ENCODE results near the gene KDM8. TPM values are rescaled to one million over a fixed set of nuclear protein-coding genes. Genes with fewer than 3 reads are reported as not detected.
"Not testable (repeated sequence)": the region's sequence is repeated elsewhere in the genome, so short reads cannot be mapped to it uniquely, and the experiment has no call there.

Gene KDM8
- total and polyA plus RNA-seq, 2 experiments from 2014 or later, result 5.1 to 5.7 TPM

DNA sequence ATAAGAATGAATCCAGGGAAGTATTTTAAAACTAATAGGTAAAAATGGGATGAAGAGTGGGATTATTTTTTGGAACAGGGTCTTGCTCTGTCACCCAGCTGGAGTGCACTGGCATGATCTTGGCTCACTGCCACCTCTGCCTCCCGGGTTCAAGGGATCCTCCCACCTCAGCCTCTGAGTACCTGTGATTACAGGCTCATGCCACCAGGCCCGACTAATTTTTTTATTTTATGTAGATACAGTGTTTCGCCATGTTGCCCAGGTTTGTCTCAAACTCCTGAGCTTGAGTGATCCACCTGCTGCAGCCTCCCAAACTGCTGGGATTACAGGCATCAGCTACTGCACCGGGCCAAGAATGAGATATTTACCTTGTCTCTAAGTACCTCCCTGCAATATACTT lies 43.1 kb downstream of the KDM8 start (continued):
- TF ChIP-seq, protein P1, sequence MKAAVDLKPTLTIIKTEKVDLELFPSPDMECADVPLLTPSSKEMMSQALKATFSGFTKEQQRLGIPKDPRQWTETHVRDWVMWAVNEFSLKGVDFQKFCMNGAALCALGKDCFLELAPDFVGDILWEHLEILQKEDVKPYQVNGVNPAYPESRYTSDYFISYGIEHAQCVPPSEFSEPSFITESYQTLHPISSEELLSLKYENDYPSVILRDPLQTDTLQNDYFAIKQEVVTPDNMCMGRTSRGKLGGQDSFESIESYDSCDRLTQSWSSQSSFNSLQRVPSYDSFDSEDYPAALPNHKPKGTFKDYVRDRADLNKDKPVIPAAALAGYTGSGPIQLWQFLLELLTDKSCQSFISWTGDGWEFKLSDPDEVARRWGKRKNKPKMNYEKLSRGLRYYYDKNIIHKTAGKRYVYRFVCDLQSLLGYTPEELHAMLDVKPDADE (IDR thresholded peaks at IDR 0.05), result no peak
- no peak for TF ChIP-seq EZH2 (IDR thresholded peaks at IDR 0.05; ENCODE audit: low read depth, unreplicated experiment)

- not testable (repeated sequence) for H3K4me3 Mint-ChIP-seq; H3F3A ChIP-seq (replicated peaks; ENCODE audit: low read depth); H3K27ac ChIP-seq (ENCODE audit: low read depth); H3K9me3 Mint-ChIP-seq; H3K4me3 ChIP-seq; H3K4me2 ChIP-seq; H3K36me3 ChIP-seq (ENCODE audit: insufficient read depth); H4K20me1 ChIP-seq (replicated peaks; ENCODE audit: insufficient read depth); H3K79me2 ChIP-seq (replicated peaks; ENCODE audit: insufficient read depth); H3K27me3 ChIP-seq (ENCODE audit: insufficient read depth); ATAC-seq; H3K9me2 ChIP-seq (ENCODE audit: insufficient read depth); DNase-seq (ENCODE audit: low spot score); H3K27me3 Mint-ChIP-seq (ENCODE audit: insufficient read depth, low read depth, poor library complexity); H3K27ac Mint-ChIP-seq; H2AFZ ChIP-seq; H3K36me3 Mint-ChIP-seq (ENCODE audit: low read depth)
- H3K4me1 ChIP-seq (ENCODE audit: insufficient read depth), result peaks cover 10% of the 10 kb centered on the region
- peaks cover 23% of the 10 kb centered on the region for H3K4me1 Mint-ChIP-seq
Measured at GRCh38 chr16:27247076-27247475, 43.8 kb downstream of the KDM8 start.

DNA sequence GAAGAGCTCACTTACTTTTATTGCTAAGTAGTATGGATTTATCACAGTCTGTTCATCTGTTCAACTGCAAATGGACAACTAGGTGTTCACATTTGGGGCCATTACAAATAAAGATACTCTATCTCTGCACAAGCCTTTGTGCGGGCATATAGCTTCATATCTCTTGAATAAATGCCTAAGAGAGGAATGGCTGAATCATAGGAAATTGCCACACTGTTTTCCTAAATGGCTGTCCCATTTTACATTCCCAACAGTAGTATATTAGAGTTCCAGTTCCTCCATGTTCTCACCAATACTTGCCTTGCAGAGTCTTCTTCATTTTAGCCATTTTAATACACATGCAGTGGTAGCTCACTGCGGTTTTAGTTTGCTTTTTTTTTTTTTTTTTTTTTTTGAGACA lies 44.7 kb downstream of the KDM8 start:
- Mint-ChIP-seq H3K9me3 (no peaks in the 10 kb centered on the region; the same call in 2 of the 3 replicates), H3K27ac (no peak overlapping the region), H3K4me3 (no peak overlapping the region), H3K36me3 (ENCODE audit: low read depth) (no peaks in the 10 kb centered on the region; the same call in 1 of the 3 replicates), H3K27me3 (ENCODE audit: insufficient read depth, low read depth, poor library complexity) (peaks cover 8% of the 10 kb centered on the region), H3K4me1 (peaks cover 15% of the 10 kb centered on the region)
- ATAC-seq (no peak), DNase-seq (ENCODE audit: low spot score) (no peak)
- no peaks in the 10 kb centered on the region for H3K27me3 ChIP-seq (ENCODE audit: insufficient read depth)
- H3K36me3 ChIP-seq (ENCODE audit: insufficient read depth), result no peaks in the 10 kb centered on the region
- no peak overlapping the region for H3K4me2 ChIP-seq
- no peak overlapping the region for H3K4me3 ChIP-seq
- H3F3A ChIP-seq (replicated peaks; ENCODE audit: low read depth), result no peaks in the 10 kb centered on the region
- H3K4me1 ChIP-seq (ENCODE audit: insufficient read depth), result peaks cover 6% of the 10 kb centered on the region
- no peaks in the 10 kb centered on the region for H4K20me1 ChIP-seq (replicated peaks; ENCODE audit: insufficient read depth)
- no peak overlapping the region for H3K27ac ChIP-seq (ENCODE audit: low read depth)
- no peak overlapping the region for H2AFZ ChIP-seq
- H3K79me2 ChIP-seq (replicated peaks; ENCODE audit: insufficient read depth), result no peaks in the 10 kb centered on the region
- H3K9me2 ChIP-seq (ENCODE audit: insufficient read depth), result no peaks in the 10 kb centered on the region
- no peak for TF ChIP-seq JUNB (IDR thresholded peaks at IDR 0.05; ENCODE audit: unreplicated experiment)
- TF ChIP-seq ZNF114 (CRISPR knock-in tag; IDR thresholded peaks at IDR 0.05), result no peak
- TF ChIP-seq EZH2phosphoT487 (IDR thresholded peaks at IDR 0.05; ENCODE audit: unreplicated experiment), result no peak
- TF ChIP-seq, protein P2, sequence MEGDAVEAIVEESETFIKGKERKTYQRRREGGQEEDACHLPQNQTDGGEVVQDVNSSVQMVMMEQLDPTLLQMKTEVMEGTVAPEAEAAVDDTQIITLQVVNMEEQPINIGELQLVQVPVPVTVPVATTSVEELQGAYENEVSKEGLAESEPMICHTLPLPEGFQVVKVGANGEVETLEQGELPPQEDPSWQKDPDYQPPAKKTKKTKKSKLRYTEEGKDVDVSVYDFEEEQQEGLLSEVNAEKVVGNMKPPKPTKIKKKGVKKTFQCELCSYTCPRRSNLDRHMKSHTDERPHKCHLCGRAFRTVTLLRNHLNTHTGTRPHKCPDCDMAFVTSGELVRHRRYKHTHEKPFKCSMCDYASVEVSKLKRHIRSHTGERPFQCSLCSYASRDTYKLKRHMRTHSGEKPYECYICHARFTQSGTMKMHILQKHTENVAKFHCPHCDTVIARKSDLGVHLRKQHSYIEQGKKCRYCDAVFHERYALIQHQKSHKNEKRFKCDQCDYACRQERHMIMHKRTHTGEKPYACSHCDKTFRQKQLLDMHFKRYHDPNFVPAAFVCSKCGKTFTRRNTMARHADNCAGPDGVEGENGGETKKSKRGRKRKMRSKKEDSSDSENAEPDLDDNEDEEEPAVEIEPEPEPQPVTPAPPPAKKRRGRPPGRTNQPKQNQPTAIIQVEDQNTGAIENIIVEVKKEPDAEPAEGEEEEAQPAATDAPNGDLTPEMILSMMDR (conservative IDR thresholded peaks at IDR 0.05; ENCODE audit: low read depth in 2 of 2), result no peak
- no peak for TF ChIP-seq POLR2AphosphoS5 (IDR thresholded peaks at IDR 0.05; ENCODE audit: low read depth)
- no peak for TF ChIP-seq EZH2 (IDR thresholded peaks at IDR 0.05; ENCODE audit: low read depth, unreplicated experiment)
- no peak for TF ChIP-seq ZNF331 (CRISPR knock-in tag; IDR thresholded peaks at IDR 0.05; ENCODE audit: low read depth)
- TF ChIP-seq REST (IDR thresholded peaks at IDR 0.05; ENCODE audit: unreplicated experiment), result no peak
- TF ChIP-seq, protein P1 (IDR thresholded peaks at IDR 0.05), result no peak
- no peak for TF ChIP-seq STAT1 (IDR thresholded peaks at IDR 0.05; ENCODE audit: unreplicated experiment)
- TF ChIP-seq NANOG (IDR thresholded peaks at IDR 0.05; ENCODE audit: borderline replicate concordance), result no peak
- TF ChIP-seq CREB1 (CRISPR knock-in tag; IDR thresholded peaks at IDR 0.05; ENCODE audit: low read depth), result no peak
